NCI-H524 treated with DMSO at 0.1 percent for 48 hours (cell line): ENCODE data around the gene GJA9.
"Not testable (repeated sequence)": the region's sequence is repeated elsewhere in the genome, so short reads cannot be mapped to it uniquely, and the experiment has no call there.

Experiments
- DNase-seq: peaks from one replicate; lab custom pipeline; 2025; lab: John Stamatoyannopoulos, UW

The GJA9 gene

DNA sequence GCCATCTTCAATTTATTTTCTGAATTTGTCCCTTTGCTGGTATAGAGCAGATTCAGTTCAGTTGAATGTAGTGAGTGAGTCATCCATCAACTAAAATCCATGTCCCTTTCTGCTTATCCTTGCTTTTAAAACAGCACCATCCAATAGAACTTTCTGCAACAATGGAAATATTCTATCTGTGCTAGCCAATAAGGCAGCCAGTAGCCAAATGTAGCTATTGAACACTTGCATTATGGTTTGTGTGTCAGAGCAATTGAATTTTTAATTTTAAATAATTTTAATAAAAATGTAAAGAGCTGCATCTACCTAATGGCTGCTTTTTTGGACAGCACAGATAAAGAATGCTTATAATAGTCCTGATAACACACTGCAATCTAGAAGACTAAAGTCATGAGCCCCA lies at the start of gene GJA9:
Gene GJA9, minus strand, starts transcription at position 101 of the 400 bp plus-strand sequence. CDS start 5,489 bp downstream, outside the sequence.
- DNase-seq, result no peak

DNA sequence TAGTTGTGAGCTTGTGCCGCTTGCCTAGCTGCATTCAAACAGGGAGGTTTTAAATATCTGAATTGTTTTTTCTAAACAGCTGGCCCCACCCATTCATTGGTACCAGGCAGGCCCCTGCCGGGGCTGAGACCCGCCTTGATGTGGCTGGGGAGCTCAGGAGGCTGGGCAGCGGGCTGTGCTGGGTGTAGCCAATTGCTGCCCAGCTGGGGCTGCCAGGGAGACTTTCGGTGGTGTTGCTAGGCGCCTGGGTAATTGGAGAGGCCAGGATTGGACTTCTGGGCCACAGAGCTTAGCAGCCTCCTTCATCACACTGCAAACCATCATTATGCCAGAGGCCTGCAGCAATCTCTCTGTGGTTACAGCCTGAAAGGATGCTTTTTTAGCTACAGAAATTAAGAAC lies 48.1 kb upstream of the GJA9 start:
- DNase-seq, result no peak

DNA sequence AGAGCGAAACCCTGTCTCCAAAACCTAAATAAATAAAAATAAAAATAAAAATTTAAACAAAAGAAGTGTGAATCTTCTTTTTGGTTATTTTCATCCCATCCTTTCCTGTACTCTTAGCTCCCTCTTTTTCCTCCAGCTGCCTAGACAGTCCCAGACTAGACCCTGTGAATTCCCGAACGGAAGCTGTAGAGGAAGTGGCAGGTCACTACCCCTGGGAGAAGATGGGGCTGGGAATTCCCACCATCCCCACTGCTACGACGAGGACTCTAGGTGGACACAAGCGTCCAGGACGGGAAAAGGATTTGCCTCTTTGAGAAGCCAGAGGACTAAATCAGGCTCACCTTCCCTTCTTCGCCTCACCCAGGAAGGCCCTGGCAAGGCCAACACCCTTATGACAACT lies 47.7 kb upstream of the GJA9 start:
- DNase-seq, result no peak

DNA sequence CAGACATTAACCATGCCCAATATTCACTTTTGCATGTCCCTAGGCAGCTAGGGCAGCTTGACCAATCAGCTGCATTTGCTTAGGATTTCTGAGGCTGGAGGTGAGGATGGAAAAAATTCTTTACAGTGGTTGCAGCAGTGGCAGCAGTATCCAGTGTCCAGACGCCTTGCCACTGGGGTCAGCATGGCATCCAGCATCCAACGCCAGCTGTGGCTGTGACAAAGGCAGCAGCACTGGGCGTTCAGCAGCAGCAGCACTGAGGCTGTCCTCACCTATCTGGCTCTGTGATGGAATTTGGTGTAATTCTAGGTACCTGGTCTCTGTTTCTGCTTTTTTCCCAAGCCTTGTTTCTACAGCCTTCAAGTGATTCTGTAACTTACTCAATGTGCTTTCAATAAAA lies 44.7 kb upstream of the GJA9 start:
- DNase-seq, result no peak

DNA sequence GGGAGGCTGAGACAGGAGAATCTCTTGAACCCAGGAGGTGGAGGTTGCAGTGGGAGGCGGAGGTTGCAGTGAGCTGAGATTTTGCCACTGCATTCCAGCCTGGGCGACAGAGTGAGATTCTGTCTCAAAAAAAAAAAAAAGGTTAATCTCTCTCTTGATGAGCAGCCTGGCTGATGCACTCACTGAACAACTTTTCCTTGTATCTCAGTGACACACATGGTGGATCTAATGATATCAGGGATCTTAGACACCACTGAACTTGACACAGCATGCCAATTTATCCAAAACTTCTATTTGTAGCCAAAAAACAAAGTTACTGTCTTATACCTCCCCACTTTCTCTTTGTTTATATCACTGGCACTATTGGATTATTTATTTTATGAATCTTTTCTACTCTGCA lies 44.0 kb upstream of the GJA9 start:
- DNase-seq, result no peak

DNA sequence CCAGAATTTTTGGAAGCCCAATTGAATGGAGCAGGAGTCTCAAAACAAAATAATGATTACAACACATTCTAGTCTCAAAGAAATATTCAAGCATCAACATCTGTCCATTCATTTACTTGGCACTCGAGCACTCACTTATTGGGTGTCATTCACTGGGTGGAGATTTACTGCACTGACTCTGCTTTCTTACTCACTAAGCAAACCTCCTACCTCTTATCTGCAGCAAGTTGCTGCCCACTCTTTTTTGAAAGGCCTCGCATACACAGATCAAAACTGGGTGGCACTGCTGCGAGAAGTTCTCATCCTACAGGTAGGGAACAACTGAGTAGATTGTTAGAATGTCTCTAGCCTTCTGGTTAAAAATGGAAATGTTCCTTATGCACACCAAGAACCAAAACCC lies 42.2 kb upstream of the GJA9 start:
- DNase-seq, result no peak

DNA sequence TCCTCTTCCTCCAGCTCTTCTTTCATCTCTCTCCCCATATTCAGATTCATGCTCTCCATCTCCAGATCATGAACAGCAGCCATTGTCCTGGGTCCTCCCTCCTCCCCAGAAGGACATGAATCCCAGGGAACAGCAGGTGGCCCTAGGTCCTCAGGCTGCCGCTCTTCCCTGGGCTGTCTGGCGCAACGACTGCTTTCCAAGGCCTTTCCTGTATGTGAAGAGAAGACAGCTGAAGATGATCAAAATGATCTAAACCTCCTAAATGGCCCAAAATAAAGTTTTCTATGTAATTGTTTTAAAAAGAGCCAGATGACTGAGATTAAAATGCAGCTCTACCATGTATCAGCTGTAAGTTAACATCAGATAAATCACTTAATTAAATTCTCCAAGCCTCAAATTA lies 37.7 kb upstream of the GJA9 start:
- DNase-seq, result no peak

DNA sequence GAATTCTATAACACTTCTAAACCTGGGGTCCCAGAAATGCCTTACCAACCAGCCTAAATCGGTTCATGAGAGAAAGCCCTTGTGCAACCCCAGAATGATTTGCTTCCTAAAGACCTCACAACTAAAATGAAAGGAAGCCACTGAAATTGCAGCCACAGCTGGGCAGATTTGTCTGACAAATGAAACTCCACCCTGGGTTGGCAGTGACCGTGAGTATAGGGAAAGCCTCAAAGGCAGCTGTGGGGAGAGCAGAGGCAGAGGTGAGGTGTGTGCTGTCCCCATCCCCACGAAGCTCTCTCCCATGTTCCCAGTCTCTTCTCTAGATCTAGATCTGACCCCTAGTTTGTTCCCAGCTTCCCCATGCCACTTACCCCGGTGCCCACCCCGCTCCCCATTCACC lies 37.2 kb upstream of the GJA9 start:
- no peak for DNase-seq

DNA sequence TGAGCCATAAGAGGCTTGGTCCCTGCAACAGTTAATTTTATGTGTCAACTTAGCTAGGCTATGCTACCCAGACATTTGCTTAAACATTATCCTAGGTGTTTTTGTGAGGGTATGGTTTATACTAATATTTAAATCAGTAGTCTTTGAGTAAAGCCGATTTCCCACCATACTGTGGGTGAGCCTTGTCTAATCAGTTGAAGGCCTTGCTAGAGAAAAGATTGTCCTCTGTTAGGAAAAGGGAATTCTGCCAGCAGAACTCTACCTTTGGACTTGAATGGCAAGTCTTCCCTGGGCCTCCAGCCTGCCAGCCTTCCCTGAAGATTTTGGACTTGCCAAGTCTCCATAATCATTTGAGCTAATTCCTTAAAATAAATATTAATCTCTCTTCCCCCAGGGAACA lies 36.4 kb upstream of the GJA9 start:
- DNase-seq, result no peak

DNA sequence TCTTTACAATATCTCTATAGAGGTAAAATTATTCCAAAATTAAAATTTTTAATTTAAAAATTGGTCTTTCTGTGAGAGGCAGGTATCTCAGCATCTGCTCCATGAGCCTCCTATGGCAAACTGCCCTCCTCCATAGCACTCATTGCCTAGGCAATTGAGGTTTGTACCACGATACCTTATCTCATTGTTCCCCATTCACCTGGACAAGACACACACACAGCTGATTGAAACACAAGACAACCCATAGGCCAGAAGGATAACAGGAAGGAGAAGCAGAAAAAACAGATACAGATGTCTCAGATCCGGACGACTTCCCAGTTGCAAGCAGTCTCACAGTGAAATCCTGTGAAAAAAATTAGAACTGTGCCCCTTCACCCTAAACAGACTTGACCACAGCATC lies 36.0 kb upstream of the GJA9 start:
- no peak for DNase-seq

DNA sequence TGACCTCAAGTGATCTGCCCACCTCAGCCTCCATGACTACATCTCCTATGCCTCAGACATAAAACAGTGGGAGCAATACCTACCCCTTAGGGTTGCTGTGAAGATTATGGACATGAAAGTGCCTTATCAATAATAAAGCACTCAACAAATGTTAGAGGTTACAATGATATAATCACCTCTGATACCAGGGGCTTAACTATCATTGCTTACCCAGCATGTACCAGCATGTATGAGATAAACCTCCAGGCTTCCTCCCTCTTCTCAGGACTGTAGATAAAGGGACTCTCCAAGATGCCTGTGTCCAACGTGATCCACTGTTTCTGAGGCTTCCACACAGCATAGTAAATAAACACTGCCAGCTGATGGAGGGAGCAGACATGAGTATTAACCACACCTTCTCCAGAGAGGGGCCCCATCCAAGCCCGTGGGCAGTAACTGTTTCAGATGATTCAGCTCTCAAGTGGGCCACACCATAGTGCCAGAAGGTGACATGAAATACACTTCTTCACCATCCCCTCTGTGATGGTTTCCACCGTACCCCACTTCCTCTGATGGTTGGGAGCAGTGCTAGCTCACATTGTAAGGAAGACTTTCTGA lies 34.1 kb upstream of the GJA9 start:
- DNase-seq, result no peak

DNA sequence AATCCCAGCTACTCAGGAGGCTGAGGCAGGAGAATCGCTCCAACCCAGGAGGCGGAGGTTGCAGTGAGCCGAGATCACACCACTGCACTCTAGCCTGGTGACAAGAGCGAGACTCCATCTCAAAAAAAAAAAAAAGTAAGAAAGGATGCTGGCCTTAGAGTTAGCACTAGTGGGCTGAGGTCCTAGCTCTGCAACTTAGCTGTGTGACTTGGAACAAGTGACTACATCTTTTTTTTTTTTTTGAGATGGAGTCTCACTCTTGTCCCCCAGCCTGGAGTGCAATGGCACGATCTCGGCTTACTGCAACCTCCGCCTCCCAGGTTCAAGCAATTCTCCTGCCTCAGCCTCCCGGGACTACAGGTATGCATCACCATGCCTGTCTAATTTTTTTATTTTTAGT lies 33.5 kb upstream of the GJA9 start:
- not testable (repeated sequence) for DNase-seq

DNA sequence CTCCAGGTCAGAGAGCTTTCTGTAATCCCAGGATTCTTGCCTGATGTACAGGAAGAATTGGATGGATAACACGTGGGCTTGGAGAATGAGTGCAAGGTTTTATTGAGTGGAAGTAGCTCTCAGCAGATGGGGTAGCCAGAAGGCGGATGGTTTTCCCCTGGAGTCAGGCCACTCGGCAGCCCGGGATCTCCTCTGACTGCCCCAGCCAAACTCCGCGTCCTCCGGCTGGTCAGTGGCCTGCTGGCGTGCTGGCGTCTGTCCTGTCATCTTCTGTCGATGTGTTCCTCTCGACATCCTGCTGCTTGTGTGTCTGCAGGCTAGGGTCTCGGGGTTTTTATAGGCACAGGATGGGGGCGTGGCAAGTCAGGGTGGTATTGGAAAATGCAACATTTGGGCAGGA lies 27.4 kb upstream of the GJA9 start:
- DNase-seq, result peak; percentile 56

DNA sequence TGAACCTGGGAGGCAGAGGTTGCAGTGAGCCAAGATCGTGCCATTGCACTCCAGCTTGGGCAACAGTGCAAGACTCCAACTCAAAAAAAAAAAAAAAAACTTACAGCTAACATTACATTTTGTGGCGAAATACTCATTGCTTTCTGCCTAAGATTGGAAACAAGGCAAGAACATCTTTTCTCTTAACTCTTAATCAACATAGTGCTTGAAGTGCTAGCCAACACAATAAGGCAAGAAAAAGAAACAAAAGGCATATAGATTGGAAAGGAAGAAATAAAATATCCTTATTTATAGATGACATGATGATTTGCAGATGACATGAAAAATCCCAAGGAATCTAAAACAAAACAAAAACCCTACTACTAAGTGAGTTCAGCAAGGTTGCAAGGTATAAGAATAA lies 24.6 kb upstream of the GJA9 start:
- no peak for DNase-seq

DNA sequence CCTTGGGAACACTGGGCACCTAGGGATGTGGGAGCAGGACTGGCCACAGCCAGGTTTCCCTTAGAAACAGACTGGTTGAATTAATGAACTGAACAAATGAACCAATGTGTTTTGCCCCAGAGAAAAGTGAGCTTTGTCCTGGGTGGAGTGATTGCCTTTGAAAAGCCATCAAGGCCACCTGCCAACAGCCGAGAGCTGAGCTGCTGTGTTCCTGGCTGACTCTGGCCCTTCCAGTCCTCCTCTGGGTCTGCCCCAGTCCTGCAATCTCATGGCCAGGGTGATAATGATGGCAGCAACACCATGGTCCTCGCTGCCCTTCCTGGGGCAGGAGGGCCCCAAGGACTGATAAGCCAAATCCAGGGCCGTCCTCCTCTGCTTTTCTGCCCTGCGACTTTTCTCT lies 18.2 kb upstream of the GJA9 start:
- DNase-seq, result no peak

DNA sequence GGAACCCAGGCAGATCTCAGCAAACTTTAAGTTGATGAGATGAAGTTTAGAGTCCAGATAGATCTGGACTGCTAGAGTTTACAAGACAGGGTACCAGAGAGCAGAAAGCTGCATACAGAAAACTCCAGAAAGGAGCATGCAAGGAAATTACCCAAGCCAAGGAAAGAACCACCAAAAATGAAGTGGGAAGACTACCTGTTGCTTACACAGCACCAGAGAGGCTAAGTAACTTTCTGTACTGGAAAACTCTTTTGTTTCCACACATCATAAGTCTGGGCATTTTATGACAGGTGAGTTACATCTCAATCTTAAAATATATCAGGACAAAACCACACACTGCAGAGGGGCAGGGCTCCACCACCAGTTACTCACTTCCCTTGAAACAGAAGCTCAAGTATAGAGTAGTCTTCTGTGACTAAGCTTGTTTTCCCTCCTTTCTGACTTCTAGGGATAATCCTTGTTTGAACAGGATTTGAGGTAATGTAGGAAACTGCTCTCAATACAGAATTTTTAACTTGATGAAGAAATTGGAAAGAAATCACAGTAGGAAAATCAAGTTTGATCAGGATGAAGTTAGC lies 17.4 kb upstream of the GJA9 start:
- DNase-seq, result no peak

DNA sequence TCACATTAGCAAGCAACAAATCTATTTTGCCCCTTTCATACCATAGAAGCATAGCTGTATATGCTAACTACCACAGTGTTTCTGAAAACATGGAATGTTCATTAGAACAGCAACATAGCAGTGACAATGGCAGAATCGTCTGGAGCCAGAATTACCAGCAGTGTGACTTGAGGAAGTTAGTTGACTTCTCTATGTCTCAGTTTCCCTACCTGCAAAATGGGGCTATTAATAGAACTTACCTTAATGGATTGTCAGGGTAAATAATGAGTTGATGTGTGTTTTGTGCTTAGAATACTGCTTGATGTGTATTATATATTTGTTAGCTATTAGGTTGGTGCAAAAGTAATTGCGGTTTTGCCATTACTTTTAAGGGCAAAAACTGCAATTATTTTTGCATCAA lies 14.8 kb upstream of the GJA9 start:
- no peak for DNase-seq

DNA sequence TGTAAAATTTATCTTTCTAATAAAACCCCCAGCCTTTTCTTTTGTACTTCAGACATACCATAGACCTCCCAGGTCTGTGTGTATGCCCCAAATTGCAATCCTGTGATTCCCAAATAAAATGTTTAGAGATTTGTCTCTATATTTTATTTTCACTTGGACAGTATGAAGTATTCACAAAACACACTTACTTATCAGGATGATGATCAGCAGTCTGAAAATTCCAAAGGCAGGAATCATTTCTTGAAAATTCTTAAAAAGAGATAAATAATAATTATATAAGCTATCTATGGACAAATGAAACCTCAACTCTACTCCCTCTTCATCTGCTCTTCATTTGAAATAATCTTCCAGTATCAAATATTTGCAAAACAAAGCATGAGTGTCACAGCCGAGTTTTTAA lies 11.6 kb upstream of the GJA9 start:
- no peak for DNase-seq

DNA sequence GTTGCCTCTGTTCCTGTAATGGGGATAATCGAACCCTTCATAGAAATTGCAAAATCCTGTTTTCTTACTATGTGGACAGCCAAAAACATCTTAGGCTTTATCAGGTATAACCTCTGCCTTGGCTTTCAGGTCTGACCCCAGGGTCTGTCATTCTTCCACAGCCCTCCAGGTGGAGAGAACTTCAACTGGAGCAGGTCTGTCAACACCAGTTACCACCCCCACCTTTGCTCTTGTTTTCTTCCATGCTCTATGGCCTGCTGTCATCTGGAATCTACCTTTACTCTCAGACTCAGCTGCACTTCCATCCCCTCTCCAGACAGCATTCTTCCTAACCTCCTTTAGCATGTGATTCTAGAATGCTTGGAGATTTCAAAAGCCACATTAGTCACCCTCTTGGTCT lies 10.4 kb upstream of the GJA9 start:
- DNase-seq, result no peak

DNA sequence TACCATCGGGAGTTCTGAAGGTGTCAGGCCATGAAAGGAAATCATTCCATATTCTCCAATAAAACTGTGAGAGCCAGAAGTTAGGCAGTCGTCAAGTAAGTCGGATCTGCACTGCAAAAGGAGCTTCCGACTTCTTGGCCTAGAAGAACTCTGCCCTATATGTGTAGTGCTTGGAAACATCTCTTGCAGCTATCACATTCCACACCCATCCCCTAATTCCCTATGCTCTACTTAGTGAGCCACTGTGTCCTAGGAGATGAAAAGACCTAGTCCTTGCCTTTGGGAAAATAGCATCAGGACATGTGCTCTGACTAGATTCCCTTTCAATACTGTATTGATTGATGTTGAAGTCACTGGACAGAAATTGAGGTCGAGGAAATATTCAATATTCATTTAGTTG lies 8.2 kb upstream of the GJA9 start:
- no peak for DNase-seq

DNA sequence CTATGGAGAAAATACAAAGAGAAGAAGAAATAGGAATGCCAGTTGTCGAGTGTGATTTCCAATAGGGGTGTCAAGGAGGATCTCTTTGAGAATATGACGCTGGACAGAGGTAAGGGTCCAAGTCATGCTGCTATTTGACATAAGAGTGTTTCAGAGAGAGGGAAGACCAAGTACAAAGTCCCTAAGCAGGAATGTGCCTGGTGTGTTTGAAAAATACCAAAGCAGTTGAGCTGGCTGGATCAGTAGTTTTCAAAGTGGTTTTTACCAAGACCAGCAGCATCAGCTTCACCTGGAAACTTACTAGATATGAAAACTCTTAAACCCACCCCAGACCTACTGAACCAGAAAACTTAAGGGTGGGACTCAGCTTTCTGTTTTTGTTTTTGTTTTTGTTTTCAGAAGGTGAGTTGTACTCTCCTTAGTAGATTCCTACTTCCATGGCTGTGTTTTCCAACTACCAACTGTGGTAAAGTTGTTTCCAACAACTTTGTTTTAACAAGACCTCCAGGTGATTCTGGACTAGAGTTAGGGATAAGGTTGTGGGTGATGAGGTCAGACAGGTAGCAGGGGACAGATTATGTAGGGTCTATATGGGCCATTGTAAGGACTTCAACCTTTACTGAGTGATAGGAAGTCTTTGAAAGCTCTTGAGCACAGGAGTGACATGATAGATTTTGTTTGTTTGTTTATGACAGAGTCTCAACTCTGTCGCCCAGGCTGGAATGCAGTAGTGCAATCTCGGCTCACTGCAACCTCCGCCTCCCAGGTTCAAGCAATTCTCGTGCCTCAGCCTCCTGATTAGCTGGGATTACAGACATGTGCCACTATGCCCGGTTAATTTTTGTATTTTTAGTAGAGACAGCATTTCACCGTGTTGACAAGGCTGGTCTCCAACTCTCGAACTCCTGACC lies 7.3 kb upstream of the GJA9 start:
- no peak for DNase-seq

DNA sequence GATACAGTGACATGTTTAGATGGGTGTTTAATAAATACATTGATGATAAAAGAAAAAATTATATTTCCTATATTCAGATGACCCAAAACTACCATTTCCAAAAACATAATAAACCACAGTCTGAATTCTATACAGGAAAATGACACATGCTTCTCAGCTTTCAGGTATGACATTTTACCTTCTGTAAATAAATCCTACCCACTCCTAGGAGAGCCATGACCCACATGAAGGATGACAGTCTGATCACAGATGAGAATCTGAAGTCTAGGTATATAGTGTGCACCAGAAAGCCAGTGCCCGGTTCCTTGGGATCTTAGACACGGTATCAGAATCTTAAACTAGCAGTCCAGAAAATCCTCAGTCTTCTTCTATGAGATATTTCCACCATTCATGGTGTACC lies 3.7 kb upstream of the GJA9 start:
- DNase-seq, result no peak

DNA sequence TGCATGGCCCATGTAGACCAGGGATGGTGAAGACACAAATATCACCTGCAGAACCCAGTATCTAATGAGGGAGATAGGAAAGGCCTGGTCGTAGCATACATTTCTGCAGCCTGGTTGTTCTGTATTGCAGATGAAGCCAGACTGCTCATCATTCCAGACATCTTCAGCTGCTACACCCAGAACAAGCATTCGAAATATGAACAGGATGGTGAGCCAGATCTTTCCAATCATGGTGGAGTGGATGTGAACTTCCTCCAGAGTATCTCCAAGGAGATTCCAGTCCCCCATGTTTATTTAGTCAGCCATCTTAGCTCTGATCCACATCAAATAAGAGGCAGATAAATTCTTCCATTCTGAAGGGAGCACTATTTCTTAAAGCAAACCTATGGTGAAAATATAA lies 5.6 kb downstream of the GJA9 start:
- DNase-seq, result no peak
